Esophagus mucosa (tissue), 1 donor: ENCODE results near the gene SVEP1. TPM values are rescaled to one million over a fixed set of nuclear protein-coding genes. Genes with fewer than 3 reads are reported as not detected.

Experiments used
- ATAC-seq: fragments of 200-7000 bp; cut with Tn5 transposase; one replicate; pipeline ENCODE4 v1.9.1; 2020
- total RNA-seq: library from RNA; stranded (reverse); gene quantifications from one replicate; pipeline ENCODE4 v1.2.4, GENCODE V29; 2023
- donor health status: DM: yes; HTN: yes; CAD: no.

Gene SVEP1
- total RNA-seq, 1 donor from 2014 or later, result 1.2 TPM

DNA sequence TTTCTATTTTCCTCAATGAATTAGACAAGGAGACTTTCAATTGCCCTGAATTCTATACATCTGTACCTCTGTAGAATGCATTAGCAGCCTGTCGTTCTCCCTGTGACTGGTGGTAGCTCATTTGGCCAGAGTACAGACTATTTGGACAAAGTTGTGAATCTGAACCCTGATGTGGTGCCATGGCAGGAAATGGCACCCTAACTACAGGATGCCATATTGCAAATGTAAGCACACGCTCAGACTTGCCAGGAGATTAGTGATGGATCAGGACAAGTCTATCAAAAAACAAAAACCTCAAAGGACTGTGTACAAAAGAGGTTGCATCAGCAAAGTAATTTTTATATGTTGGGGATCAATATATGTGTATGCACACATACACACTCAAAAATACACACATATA is 58.3 kb downstream of the SVEP1 start:
- no peak for ATAC-seq

DNA sequence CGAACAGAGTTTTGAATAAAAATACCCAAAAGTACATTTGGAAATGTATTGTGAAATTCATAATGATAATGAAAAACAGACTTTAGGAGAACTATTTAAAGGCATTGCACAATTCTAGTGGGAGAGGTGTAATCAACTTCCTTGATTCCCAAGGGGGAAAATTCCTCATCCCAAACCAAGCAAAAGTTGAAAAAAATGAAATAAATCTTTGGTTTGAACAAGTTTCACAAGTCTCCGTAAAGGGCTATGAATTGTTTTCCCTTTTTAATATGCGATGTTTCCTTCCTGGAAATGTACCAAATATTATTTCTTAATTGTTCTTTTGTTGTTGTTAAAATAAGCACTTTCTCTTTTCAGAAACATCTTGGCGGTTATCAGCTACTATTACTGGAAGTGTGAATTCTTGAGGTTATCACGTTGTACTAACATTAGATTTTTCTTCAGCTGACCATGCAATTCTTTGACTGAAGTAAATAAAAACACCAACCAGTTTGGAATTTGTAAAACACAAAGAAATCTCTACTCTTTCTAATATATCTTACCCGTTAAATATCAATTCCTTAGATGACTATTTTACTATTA is 59.3 kb downstream of the SVEP1 start:
- no peak for ATAC-seq

DNA sequence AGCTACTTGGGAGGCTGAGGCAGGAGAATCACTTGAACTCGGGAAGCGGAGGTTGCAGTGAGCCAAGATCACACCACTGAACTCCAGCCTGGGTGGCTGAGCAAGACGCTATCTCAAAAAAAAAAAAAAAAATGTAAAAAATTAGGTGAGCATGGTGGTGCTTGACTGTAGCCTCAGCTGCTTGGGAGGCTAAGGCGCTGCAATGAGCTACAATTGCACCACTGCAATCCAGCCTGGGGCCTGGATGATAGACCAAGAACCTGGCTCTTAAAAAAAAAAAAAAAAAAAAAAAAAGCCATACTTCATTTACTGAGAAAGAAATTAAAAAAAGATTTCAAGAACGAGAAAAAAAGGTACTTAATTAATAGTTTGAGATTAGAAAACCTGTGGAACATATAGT is 62.1 kb downstream of the SVEP1 start:
- no peak for ATAC-seq

DNA sequence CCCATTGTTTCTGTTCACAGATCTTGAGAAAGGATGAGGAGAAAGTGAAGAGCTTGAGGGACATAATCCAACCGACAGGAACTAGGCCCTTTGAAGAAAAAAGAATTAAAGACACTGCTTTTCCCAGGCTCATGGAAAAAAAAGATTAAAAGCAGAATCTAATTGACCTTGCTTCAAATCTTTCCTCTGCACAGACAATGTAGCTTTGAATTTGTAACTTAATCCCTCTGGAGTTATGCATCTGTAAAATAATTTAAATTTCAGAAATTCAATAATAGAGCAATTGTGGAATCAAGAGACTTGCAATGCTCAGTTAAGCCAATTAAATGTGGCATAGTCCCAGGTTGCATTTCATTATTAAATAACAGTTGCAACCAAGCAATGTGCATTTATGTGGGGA is 64.6 kb downstream of the SVEP1 start:
- no peak for ATAC-seq

DNA sequence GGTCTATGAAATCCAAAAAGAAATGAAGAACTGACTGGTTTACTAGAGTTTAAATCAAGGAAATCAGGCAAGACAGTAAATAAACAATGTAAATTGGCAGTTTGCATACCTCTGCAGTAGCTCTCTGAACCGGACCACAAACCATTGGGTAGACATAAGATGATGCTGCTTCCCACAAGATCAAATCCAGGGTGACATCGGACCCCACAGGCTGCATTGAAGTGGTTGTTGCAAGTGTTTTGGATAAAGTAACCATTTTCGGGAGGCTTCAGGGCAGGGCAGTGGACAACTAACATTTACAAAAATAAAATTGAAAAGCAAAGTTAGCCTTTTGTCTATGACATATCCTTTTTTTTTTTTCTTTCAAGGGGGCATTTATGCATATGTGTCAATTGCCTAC is 66.7 kb downstream of the SVEP1 start:
- no peak for ATAC-seq

DNA sequence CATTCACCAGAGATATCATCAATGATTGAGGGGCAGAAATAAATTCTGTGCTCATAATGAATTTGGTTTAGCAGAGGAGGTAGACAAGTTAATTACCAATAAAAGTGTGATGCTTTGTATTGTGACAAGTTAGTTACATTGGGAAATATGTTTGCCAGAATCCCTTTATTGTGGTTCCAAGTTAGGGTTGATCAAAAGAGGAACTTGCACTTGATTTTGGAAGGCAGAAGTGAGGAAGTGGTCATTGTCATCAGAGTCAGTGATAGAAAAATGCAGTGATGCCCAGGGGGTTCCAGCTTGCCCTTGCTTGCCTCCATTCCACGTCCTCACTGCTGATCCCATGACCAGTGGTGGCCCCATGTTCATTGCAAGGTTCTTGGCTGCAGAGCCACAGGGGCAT is 69.7 kb downstream of the SVEP1 start:
- ATAC-seq, result no peak

DNA sequence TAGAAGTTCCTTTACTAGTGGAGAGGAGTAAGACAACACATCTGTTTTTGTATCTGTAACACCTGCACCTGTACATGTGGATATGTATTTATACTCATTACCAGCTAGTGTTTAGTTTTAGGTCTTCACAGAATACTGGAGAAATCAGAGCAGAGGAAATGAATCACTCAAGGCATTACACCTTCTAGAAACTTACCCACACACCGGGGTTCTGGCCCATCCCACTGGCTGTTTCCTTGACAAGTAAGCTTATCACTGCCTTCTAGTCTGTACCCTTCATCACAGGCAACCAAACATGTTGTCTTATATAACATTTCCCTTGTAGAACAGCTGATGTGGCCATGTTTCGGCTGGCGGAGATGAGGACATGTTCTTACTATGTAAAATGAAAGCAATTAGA is 76.7 kb downstream of the SVEP1 start:
- no peak for ATAC-seq

DNA sequence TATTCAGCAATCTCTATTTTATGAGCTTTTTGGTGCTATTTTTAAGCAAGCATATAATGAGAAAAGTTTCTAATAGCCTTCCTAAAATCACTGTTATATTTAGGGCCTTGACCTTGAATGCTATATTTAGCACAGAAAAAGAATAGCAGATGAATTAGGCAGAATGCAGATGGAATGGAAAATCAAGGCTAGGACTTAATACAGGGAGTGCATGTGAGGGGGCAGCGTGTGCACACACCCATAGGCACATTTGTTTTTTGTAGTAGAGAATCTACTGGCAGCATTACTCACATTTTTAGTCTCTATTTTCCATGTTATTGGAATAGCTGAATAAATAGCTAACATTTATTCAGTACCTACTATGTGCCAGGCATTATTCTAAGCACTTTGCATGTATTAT is 79.9 kb downstream of the SVEP1 start:
- ATAC-seq, result no peak

DNA sequence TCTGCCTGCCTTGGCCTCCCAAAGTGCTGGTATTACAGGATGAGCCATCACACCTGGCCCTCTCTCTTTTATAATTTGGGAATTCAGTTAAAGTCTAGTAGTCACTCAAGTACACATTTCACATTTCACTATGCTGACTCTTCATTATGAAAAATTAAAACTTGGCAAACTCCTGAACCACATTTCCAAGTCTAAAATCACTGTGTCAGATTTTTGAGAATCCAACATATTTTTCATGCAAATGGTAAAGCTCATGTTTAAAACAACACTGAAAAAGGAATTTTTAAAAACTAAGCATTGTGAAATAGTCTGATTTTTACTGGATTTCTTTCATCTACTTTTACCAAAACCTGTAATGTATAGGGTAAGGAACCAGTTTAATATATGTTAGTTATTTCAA is 92.3 kb downstream of the SVEP1 start:
- ATAC-seq, result no peak

DNA sequence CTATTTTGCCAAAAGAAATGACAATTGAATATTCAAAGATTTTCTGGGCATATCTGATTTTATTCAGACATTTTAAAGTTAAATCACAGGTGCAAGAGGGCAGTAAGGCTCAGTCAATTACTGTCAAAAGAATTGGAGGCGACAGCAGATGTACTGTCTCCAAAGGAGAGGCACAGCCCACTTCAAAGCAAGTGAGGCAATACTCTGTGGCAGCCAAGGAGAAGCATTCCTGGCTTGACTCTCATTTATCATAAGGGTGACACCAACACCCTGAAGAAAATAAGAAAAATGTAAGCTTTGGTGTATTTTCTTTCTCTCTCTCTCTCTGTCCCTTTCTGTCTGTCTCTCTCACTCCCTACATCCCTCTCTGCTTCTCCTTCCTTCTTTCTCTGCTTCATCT is 93.3 kb downstream of the SVEP1 start:
- no peak for ATAC-seq

DNA sequence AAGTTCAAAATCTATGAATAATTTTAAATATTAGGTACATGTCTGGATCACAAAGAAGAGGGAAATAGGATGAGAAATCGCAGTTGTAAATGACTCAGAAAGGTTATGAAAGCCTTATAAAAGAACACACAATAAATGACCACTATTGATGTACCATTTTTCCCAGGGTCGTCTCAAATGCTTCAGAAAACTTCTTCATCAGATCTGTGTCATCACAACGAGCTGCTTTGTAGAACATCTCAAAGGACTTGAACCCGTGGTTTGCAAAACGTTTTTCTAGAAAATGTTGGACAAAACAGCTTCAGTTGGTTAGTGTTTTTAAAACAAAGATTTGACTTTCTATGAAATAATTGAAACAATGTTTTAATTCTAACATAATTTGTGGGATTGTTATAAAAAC is 100.1 kb downstream of the SVEP1 start:
- no peak for ATAC-seq

DNA sequence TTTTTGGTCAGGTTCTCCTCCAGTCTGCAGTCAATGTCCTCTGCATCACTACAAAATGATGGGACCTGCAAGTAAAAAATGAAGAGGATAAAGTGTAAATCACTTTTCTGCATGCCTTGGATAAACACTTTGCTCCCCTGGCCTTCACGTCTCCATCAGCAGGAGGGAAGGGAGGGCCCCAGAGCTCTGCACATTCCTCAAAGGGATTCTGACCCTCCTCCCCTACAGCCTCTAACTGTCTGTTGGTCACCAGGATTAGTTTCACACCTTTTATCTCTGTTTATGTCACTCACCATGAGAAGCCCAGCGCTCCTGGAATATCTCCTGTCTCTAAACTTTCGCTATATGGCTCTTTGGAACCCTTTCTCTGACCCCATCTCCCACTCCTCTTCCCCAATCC is 103.3 kb downstream of the SVEP1 start:
- ATAC-seq, result no peak

DNA sequence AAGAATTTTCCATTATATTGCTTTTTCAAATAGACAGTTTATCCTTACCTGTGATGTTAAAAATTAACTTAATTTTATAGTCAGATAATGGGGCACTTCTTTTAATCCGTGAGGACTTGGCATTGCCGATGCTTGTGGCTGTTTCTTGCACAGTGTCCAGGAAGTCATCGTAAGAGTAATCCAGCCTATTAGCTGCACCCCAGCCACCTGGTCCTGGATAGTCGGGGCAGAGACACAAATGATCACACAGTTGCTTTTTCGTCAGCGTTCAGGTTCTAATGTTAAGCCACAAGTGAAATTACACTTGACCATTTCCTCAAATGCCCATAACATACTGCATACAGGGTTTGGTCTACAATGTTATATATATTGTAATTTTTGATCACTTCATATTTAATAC is 107.4 kb downstream of the SVEP1 start:
- ATAC-seq, result no peak

DNA sequence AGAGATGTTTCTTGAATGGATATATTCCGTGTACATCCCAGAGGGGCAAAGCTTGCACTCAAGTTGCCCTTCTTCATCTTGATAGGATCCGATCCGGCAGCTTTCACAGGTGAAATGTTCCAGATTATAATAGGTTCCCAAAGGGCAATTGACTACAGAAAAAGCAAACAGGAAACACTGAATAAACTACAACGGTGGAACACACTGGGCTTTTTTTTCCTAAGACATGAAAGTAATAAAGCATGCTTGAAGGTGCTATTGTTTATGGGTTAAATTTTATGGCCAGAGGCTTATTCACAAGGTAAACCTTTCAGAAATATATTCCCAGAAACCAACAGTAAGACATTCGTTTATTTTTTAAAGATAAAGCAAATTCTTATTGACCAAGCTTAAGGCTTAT is 110.6 kb downstream of the SVEP1 start:
- ATAC-seq, result no peak

DNA sequence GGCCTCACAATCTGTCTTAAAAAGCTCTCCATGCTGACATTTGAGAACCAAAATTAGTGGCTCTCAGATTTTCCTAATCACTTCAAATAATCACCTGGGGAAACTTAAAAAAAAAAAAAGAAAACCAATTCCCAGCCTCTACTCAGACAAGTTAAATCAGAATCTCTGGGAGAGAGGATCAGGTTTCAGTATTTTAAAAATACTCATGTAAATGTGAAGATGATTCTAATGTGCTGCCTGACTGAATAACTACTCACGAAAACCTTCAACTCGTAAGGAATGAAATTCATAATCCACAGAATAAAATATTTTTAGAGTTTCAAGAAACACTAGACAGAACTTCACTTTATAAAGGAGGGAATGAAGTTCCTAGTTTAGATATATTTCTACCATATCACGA is 114.4 kb downstream of the SVEP1 start:
- ATAC-seq, result no peak

DNA sequence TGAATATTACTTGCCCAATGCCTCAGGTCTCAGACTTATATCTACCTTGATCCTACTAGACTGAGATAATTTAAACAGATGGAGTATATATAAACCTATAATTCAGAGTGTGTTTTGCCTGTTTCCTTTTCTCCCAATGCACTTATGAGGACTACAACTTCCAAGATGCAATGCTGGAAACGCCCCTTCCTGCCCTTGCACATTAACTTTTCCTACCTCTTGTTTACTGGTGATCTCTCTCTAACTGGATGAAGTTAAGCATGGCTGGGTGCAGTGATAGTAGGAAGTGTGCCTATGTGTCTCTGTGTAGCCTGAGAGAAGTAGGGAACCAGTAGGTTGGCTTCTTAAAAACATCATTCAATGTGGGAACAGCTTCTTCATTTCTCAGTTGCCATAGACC is 115.2 kb downstream of the SVEP1 start:
- ATAC-seq, result no peak

DNA sequence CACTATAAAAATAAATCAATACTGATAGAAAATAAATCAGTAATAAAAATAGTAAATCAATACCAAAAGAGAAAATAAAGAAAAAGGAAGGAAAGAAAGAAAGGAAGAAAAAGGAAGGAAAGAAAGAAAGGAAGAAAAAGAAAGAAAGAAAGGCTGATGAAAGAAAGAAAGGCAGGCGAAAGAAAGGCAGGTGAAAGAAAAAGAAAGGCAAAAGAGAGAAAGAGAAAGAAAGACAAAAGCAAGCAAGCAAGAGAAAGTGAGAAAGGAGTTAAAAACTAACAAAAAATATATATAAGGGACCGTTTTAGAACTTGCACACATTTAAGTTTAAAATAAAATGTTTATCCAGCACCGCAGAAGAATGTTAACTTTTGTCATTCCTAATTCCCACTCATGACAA is 116.0 kb downstream of the SVEP1 start:
- ATAC-seq, result no peak

DNA sequence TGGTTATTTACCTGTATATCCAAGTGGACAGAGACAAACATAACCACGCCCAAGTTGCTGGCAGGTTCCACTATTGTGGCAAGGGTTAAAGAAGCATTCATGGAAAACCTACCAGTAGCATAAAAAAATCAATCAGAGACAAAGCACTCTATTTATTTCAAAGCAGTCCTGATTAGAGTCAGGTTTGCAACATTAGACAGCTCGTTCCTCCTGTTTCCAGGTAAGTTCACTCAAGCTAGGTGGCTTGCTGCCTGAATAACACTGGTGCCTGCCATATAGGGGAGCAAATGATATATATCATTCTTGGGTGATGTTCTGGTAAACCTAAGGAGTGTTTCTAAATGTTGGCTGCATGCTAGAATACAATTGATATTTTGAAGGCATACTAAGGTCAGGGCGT is 122.3 kb downstream of the SVEP1 start:
- no peak for ATAC-seq

DNA sequence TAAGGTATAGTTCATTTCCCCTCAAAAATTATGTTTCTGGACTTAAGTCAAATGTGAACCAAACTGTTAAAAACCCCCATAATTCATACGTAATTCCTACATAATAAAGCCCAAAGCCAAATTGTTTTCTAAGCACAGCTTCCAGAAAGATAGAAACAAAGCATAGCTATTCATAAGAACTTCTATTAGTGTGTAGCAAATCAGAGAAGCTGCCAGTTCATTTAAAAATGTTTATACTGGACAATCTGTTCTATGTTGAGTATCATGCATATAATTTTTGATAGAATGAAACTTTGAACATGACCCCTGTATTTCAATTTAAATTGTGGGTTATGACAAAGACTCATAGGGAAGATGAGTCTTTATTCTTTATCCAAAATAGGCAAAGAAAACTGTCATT is 122.9 kb downstream of the SVEP1 start:
- ATAC-seq, result no peak

DNA sequence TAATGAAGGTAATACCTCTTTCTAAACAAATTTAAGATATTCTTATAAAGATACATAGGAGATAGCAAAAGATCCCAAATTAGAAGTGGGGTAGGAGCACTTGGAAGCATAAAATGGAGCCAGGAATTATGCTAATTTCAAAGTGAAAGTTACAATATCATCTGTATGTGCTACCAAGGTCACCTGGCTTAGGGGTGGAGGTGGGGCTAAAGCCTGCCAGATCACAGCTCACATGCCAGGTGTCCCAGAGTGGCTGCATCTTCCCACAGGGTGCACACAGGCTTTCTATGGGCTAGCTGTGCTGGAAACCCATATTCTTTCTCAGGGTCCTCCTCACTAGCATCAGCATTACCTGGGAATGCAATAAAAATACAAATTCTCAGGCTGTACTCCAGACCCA is 123.7 kb downstream of the SVEP1 start:
- ATAC-seq, result no peak

DNA sequence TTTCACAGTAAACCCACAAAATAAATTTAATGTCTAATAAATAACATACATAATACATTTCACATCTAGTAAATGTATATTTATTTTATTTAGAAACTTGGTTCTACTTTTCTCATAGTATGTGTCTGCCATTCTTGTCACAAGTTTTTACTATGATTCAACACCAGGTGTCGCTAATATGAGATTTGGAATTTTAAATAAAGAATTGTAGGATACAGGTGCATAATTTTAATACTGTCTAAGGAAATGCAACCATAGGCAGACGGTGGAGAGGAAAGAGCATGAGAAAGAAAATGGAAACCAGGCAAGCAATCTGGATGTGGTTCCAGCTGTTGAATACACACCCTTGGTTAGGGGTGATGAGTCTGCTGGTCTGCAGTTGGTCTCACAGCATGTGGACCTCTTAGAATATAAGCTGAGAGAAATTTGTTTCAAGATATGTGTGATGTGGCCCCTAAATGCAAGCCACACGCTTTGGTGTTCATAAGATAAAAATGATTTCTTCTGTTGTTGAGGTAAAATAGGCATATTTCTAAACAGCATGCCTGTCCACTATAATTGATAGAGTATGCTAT is 127.2 kb downstream of the SVEP1 start:
- no peak for ATAC-seq

DNA sequence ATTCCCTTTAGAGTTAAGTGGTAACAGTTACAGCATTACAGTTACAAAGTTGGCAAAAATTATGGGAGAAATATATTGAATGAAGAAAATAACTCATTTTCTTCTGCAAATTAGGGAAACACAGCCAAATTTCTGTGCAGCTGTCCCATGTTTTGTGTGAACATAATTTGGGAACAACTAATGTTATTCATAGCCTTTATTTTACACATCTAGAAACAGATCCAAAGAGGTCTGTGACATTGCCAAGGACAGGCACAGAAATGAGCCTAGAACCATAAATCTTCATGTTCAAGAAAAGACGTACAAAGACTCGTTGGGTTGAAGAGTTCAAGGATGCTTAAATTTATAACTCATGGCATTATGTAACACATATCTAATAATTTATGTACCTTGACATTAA is 127.8 kb downstream of the SVEP1 start:
- ATAC-seq, result no peak

DNA sequence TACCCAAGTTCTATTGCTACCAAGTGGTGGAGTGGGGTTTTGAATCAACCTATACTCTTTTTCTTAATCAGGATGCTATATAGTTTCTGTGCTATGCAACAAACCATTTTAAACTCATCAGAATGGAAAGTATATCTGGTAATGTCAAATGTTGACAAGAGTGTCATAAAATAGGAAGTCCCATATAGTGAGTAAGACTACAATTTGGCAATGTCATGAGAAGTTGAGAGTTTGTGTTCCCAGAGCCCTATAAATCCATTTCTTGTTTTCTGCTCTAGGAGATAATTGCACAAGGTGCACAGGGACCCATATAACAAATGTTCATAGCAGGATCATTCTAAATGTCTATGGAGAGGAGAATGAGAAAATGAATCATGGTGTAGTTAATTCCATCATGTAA is 132.1 kb downstream of the SVEP1 start:
- no peak for ATAC-seq

DNA sequence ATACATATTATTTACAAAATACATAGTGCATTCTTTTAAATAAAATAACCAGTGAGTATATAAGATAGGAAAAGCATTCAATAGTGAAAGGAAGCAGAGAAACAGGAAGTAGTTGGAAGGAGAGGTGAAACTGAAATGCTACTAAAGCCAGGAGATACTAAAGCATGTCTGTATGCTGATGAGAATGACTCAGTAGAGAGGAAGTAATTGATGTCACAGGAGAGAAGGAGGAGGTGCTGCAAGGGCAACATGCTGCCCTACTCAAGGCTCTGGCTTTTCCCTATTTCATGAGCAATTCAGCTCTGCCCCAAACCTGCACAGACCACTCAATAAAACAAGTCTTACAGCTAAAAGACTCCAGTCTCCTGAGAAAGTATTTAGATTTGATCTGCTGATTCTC is 133.4 kb downstream of the SVEP1 start:
- ATAC-seq, result no peak

DNA sequence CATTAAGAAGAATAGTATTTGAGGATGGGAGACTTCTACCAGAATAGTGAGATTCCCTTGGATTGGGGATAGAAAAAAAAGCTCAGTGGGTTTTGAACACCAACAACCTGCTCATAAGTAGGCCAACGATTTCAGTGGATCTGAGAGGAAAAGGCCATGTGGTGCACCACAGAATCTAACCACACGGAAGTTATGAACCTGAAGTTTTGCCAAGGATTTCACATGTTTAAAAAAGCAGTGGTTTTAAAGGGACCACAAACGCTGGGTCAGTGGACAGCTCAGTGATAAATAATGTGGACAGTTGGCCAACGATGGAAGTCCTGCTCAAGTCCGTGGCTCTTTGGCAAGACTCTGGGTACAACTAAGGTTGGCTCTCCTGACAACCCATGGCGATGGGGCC is 134.6 kb downstream of the SVEP1 start:
- no peak for ATAC-seq

DNA sequence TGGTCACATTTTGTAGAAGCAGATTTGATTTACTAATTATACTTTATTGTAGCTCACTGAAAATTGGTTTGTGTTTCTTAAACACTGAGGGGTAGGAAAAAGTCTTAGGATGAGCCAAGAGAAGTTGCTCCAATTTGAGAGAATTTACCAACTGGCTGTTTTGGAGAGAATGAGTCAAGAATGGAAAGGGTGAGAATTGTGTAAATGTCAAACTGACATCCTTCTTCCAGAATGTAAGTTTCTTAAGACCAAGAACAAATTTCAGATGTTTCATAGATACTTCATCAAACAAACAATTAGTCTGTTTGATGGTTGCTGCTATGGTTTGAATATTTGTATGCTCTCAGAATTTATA is 135.7 kb downstream of the SVEP1 start:
- no peak for ATAC-seq
